HuH-7 (cell line): Measurements from ENCODE around the gene ABHD4.
A peak's percentile ranks its signal among the peaks of the same experiment; 100 is the strongest.
"Not testable (repeated sequence)": the region's sequence is repeated elsewhere in the genome, so short reads cannot be mapped to it uniquely, and the experiment has no call there.

Source experiments
- DNase-seq: peaks from one replicate; pipeline ENCODE4 v3.0.0; 2011; ENCODE audit warnings: low spot score

Gene ABHD4

GRCh38 chr14:22589096-22589839 lies 8.8 kb upstream of the ABHD4 start, which contains the start of gene DAD1:
TSS of gene DAD1 (minus strand) at chr14:22589224. CDS start at chr14:22589157, 67 bp downstream.
- DNase-seq: peak; percentile 95

- DNase-seq: no peak
These were observed 4.9 kb upstream of the ABHD4 start for GRCh38 chr14:22593189-22593588.

GRCh38 chr14:22593601-22594000 lies 4.5 kb upstream of the ABHD4 start:
- DNase-seq: no peak

- no peak for DNase-seq
These were observed 3.9 kb upstream of the ABHD4 start for GRCh38 chr14:22594156-22594716.

GRCh38 chr14:22596354-22596879 lies 1.7 kb upstream of the ABHD4 start:
- no peak for DNase-seq

GRCh38 chr14:22597265-22597664 lies 835 bp upstream of the ABHD4 start:
- DNase-seq: no peak

- DNase-seq: no peak
These were observed 365 bp upstream of the ABHD4 start for GRCh38 chr14:22597771-22598098.

- DNase-seq: peak; percentile 58
These were observed 770 bp downstream of the ABHD4 start for GRCh38 chr14:22598896-22599244.

GRCh38 chr14:22599349-22599748 lies 1.2 kb downstream of the ABHD4 start:
- DNase-seq: no peak

GRCh38 chr14:22600027-22600426 lies 1.9 kb downstream of the ABHD4 start:
- no peak for DNase-seq

- no peak for DNase-seq
These were observed 3.4 kb downstream of the ABHD4 start for GRCh38 chr14:22601456-22601855.

- no peak for DNase-seq
These were observed 3.9 kb downstream of the ABHD4 start for GRCh38 chr14:22601996-22602395.

- DNase-seq: no peak
These were observed 4.8 kb downstream of the ABHD4 start for GRCh38 chr14:22602862-22603261.

- DNase-seq: no peak
These were observed 8.3 kb downstream of the ABHD4 start for GRCh38 chr14:22606380-22606779.

- DNase-seq: no peak
These were observed 9.2 kb downstream of the ABHD4 start for GRCh38 chr14:22607291-22607690.

- no peak for DNase-seq
These were observed 12.8 kb downstream of the ABHD4 start for GRCh38 chr14:22610931-22611330.

GRCh38 chr14:22613106-22613695 lies 15.1 kb downstream of the ABHD4 start:
- no peak for DNase-seq

GRCh38 chr14:22613736-22614239 lies 15.7 kb downstream of the ABHD4 start:
- DNase-seq: no peak

GRCh38 chr14:22614240-22614799 lies 16.2 kb downstream of the ABHD4 start:
- peak; percentile 83 for DNase-seq

GRCh38 chr14:22615765-22616164 lies 17.7 kb downstream of the ABHD4 start:
- not testable (repeated sequence) for DNase-seq

- DNase-seq: no peak
These were observed 24.2 kb downstream of the ABHD4 start for GRCh38 chr14:22622255-22622654.

- no peak for DNase-seq
These were observed 24.9 kb downstream of the ABHD4 start for GRCh38 chr14:22623047-22623446.

- no peak for DNase-seq
These were observed 28.5 kb downstream of the ABHD4 start for GRCh38 chr14:22626590-22626989.
